ENCODE data around the gene SHPK. TPM values are rescaled to one million over a fixed set of nuclear protein-coding genes. Genes with fewer than 3 reads are reported as not detected.

The SHPK gene
- total RNA-seq, 1 donor from 2014 or later, result 35.5 TPM

DNA sequence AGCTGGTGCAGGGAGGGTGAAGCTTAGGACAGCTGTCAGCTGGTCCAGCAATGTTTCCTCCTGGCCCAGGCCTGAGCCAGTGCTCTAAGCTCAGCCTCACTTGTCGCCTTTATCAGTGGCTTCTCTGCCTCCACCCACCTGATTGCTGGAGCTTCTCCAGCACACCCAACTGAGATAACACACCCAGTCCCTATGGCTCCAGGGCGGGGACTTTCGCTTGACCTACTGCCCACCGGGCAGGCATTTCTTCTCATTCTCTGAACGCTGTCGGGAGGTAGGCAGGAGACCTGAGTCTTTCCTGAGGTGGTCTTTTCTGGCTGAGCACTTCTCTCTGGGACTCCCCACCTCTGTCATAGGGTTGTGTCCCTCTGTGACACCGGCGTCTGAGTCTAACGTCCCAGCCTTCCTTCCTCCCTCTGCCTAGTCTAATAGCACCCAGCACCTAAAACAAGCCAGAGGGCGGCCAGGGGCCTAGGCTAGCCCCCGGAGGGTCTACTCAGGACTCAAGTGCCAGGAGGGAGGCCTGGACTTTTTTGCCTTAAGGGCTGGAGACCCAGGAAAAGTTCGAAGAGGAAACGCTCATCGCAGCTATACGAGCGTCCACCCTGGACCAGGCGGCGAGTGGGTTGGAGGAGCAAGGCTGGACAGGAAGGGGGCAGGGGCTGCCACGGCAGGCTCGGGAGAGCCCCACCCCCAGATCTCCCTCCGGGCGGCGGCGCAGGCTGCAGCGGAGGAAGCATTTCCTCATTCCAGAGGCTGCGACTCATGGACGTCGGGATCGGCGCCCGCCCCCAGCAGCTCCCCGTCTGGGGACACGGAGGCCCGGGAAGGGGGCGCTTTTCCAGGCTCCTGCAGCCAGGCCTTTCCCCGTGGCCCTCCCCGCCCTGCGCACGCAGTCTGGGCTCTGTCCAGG, 31.6 kb upstream of the SHPK start:
- peak; percentile 79 for DNase-seq
- Mint-ChIP-seq H3K27ac (ENCODE audit: unreplicated experiment) (peak overlapping the region; percentile 93), H3K9me3 (ENCODE audit: unreplicated experiment) (peaks cover 28% of the 10 kb centered on the region), H3K4me3 (ENCODE audit: unreplicated experiment) (peak overlapping the region; percentile 89), H3K27me3 (ENCODE audit: unreplicated experiment) (peaks cover 23% of the 10 kb centered on the region), H3K36me3 (ENCODE audit: unreplicated experiment) (no peaks in the 10 kb centered on the region), H3K4me1 (ENCODE audit: low read depth, unreplicated experiment) (peaks cover 29% of the 10 kb centered on the region)
- TF ChIP-seq, protein P1, sequence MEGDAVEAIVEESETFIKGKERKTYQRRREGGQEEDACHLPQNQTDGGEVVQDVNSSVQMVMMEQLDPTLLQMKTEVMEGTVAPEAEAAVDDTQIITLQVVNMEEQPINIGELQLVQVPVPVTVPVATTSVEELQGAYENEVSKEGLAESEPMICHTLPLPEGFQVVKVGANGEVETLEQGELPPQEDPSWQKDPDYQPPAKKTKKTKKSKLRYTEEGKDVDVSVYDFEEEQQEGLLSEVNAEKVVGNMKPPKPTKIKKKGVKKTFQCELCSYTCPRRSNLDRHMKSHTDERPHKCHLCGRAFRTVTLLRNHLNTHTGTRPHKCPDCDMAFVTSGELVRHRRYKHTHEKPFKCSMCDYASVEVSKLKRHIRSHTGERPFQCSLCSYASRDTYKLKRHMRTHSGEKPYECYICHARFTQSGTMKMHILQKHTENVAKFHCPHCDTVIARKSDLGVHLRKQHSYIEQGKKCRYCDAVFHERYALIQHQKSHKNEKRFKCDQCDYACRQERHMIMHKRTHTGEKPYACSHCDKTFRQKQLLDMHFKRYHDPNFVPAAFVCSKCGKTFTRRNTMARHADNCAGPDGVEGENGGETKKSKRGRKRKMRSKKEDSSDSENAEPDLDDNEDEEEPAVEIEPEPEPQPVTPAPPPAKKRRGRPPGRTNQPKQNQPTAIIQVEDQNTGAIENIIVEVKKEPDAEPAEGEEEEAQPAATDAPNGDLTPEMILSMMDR (IDR thresholded peaks at IDR 0.05; ENCODE audit: partially characterized antibody, unreplicated experiment), result no peak

DNA sequence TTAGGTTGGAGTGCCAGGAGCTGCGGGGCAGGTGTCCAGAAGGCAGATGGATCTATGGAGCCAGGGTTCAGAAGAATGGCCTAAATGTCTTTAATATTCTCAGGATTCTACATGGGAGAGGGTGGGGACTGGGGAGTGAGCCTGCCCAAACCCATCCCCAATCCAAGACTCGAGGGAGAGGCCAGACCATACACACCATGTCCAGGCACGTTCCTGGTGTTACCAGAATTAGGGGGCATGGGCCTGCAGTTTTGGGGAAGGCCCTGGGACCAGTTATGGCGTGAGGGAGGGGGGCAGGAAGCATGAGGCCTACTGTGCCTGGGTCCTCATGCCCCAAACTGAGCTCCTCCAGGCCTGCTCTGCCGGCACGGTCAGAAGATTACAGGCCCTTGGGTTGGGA, 30.5 kb upstream of the SHPK start:
- Mint-ChIP-seq H3K4me3 (ENCODE audit: unreplicated experiment) (peak overlapping the region; percentile 89), H3K27ac (ENCODE audit: unreplicated experiment) (peak overlapping the region; percentile 75), H3K27me3 (ENCODE audit: unreplicated experiment) (peaks cover 25% of the 10 kb centered on the region), H3K36me3 (ENCODE audit: unreplicated experiment) (no peaks in the 10 kb centered on the region), H3K9me3 (ENCODE audit: unreplicated experiment) (peaks cover 28% of the 10 kb centered on the region), H3K4me1 (ENCODE audit: low read depth, unreplicated experiment) (peaks cover 29% of the 10 kb centered on the region)
- DNase-seq, result no peak
- TF ChIP-seq, protein P1 (IDR thresholded peaks at IDR 0.05; ENCODE audit: partially characterized antibody, unreplicated experiment), result no peak

DNA sequence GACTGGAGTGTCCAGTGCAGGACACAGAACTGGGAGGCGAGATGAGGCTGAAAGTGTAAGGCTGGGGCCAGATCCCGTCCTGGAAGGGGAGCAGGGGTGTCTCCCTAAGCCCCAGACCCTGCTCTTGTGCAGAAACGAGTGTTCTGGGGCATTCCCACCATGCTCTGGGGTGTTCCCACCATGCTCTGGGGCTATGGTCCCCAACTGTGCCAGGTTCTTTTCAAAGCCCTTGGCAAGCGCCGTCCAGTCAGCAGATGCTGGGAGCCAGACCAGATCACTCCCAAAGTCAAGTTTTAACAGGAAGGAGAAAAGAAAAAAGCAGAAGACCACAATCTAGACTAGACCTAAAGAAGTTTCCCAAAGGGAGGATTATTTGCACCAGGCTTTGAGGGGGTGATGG, 29.8 kb upstream of the SHPK start:
- peak overlapping the region; percentile 75 for H3K27ac Mint-ChIP-seq (ENCODE audit: unreplicated experiment)
- peaks cover 29% of the 10 kb centered on the region for H3K4me1 Mint-ChIP-seq (ENCODE audit: low read depth, unreplicated experiment)
- DNase-seq, result no peak
- no peaks in the 10 kb centered on the region for H3K36me3 Mint-ChIP-seq (ENCODE audit: unreplicated experiment)
- H3K27me3 Mint-ChIP-seq (ENCODE audit: unreplicated experiment), result peaks cover 25% of the 10 kb centered on the region
- peak overlapping the region; percentile 76 for H3K4me3 Mint-ChIP-seq (ENCODE audit: unreplicated experiment)
- peaks cover 28% of the 10 kb centered on the region for H3K9me3 Mint-ChIP-seq (ENCODE audit: unreplicated experiment)
- TF ChIP-seq, protein P1 (IDR thresholded peaks at IDR 0.05; ENCODE audit: partially characterized antibody, unreplicated experiment), result no peak

DNA sequence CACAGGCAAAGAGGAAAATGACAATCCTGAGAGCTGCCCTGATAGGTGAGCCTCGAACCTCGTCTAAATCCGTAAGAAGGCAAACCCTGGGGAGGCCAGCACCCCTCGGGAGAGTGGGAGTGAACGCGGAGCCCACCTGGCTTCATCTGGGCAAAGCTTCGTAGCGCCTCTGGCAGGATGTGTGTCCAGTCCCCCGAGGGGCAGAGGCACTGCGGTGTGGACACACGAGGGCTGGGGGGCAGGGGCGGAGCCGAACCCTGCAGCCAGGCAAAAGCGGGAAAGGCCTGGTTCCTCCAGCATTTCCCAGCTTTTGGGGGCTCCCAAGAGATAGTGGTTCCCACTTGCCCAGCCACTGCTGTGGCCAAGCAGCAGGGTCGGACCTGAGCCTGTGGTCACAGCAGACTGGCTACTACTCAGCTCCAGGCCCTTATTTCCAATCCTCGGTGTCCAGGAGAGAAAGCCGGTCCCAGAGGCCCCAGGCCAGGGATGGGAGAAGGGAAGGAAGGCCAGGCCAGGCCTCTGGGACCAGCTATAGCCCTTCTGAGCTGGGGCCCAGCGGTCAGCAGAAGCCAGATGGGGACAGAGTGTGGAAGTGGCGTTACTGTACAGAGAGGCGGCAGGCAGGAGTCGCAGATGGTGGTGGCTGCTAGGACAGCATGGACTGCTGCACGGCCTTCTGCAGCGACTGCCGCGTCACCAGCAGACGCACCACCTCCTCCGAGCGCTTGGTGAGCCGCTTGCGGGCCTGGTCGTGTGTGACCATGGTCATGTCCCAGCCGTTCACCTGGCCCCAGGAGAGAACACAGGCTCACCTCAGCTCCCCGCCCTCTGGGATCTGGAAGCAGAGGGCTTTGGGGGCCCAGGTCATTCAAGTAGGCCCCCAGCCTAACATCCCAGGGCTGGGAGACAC, 27.3 kb upstream of the SHPK start:
- H3K27ac Mint-ChIP-seq (ENCODE audit: unreplicated experiment), result peak overlapping the region; percentile 64
- peaks cover 24% of the 10 kb centered on the region for H3K4me1 Mint-ChIP-seq (ENCODE audit: low read depth, unreplicated experiment)
- DNase-seq, result peak; percentile 79
- peaks cover 21% of the 10 kb centered on the region for H3K27me3 Mint-ChIP-seq (ENCODE audit: unreplicated experiment)
- H3K4me3 Mint-ChIP-seq (ENCODE audit: unreplicated experiment), result no peak overlapping the region
- no peaks in the 10 kb centered on the region for H3K36me3 Mint-ChIP-seq (ENCODE audit: unreplicated experiment)
- TF ChIP-seq, protein P1 (IDR thresholded peaks at IDR 0.05; ENCODE audit: partially characterized antibody, unreplicated experiment), result no peak
- H3K9me3 Mint-ChIP-seq (ENCODE audit: unreplicated experiment), result peaks cover 24% of the 10 kb centered on the region

All from glutamatergic neuron (in vitro differentiated cells).